Measurements from ENCODE around the gene RAI2.

RAI2 gene

DNA sequence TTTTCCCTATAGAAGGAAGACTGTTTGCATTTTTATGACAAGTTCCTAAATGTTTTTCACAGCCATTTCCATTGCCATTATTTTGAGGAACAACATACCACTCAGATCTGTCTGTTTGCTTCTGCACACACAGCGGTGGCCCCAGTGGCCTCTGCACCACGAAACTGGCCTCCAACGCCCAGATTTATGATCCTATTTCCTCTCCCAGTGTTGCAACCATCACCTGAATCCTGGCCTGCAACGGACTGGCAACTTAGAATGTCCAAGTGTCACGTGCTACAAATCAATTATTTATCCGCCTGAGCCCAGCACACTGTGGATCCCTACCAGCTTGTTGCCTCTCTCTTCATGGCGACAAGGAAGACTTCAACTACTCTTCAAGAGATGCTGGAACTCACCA is 9.2 kb downstream of the RAI2 start:
- Histone ChIP-seq H3K27me3 (replicated peaks; ENCODE audit: control insufficient read depth, insufficient read depth, low read length) (peaks cover 42% of the 10 kb centered on the region), H3K36me3 (ENCODE audit: control insufficient read depth, insufficient read depth, low read length, severe bottlenecking) (no peaks in the 10 kb centered on the region), H3K9me3 (ENCODE audit: control insufficient read depth, low read length) (no peaks in the 10 kb centered on the region), H3K9ac (ENCODE audit: low read length) (no peak overlapping the region), H3K4me1 (ENCODE audit: control insufficient read depth, insufficient read depth, low read length) (peaks cover 19% of the 10 kb centered on the region), H3K4me3 (ENCODE audit: low read length) (no peak overlapping the region)
- no peak for DNase-seq (ENCODE audit: low read depth)

DNA sequence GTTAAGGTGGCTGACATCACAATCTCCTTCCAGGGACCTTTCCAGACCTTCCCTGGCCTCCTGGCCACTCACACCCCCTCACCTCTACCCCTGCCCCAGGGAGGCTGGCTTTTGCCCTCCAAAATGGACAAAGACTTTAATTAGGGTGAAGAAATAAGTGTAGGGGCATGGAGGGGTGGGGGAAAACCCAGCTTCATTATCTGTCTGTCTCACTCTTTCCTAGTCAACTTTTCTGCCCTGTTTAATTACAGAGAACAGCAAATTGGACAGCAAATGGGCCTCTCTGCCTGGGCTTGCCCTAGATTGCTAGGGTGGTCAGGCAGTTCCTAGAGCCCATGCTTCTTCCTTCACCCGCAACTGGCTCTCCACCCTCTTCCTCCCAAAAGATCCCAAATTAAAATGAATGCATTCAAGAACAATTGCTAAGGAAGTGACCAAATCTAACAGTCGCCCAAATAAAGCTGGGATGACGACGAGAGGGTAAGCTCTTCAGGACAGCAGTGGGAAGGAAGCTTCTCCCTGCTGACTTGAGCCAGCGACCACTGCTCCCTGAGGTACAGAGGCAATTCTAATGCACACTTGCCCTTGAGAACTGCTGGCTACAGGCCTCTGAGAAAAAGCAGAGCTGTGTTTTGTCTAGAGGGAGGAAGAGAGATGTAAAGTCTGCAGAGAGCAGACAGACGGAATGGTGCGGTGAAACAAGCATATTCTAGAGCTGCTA is 12.4 kb downstream of the RAI2 start:
- no peaks in the 10 kb centered on the region for H3K9me3 ChIP-seq (ENCODE audit: control insufficient read depth, low read length)
- no peak for DNase-seq (ENCODE audit: low read depth)
- H3K9ac ChIP-seq (ENCODE audit: low read length), result no peak overlapping the region
- H3K36me3 ChIP-seq (ENCODE audit: control insufficient read depth, insufficient read depth, low read length, severe bottlenecking), result no peaks in the 10 kb centered on the region
- peaks cover 37% of the 10 kb centered on the region for H3K27me3 ChIP-seq (replicated peaks; ENCODE audit: control insufficient read depth, insufficient read depth, low read length)
- H3K4me3 ChIP-seq (ENCODE audit: low read length), result no peak overlapping the region
- H3K4me1 ChIP-seq (ENCODE audit: control insufficient read depth, insufficient read depth, low read length), result peaks cover 6% of the 10 kb centered on the region

DNA sequence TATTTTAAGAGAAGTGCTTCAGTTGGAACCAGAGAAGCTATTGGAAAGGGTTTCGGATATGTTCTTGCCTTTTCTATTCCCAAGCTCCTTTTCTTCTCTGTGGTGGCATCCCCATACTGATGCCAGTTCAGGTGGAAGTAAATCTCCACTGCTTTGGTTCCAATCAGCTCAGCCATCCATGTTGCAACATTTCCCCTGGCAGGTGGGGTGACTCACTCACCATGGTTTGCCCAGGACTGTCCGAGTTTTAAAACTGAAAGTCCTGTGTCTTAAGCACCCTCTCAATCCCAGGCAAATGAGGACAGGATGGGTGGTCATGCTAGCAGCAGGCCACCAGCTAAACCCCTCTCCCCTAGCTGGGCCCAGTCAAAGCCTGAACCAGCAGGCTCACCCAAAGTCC is 15.1 kb downstream of the RAI2 start:
- H3K4me1 ChIP-seq (ENCODE audit: control insufficient read depth, insufficient read depth, low read length), result peaks cover 13% of the 10 kb centered on the region
- no peak overlapping the region for H3K4me3 ChIP-seq (ENCODE audit: low read length)
- H3K36me3 ChIP-seq (ENCODE audit: control insufficient read depth, insufficient read depth, low read length, severe bottlenecking), result no peaks in the 10 kb centered on the region
- no peaks in the 10 kb centered on the region for H3K9me3 ChIP-seq (ENCODE audit: control insufficient read depth, low read length)
- H3K9ac ChIP-seq (ENCODE audit: low read length), result no peak overlapping the region
- no peak for DNase-seq (ENCODE audit: low read depth)
- H3K27me3 ChIP-seq (replicated peaks; ENCODE audit: control insufficient read depth, insufficient read depth, low read length), result peaks cover 33% of the 10 kb centered on the region

DNA sequence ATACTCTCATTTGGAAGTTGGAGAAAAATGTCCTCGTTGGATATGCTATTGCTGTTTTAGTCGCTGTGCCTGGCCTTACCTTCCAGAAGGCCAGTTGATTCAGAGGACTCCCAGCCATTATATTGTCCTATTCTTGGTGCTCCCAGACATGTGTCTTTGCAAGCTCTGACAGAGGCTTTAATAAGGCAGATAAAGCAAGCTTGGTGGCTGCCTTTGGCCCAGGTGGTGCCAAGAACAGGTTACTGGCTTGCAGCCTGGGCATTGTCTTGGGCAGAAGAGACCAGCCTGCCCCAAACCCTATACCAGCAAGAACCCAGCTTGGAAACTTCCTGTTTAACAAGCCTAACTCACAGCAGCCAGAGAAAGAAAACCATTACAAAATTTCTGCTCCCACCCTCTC is 16.9 kb downstream of the RAI2 start:
- no peak for DNase-seq (ENCODE audit: low read depth)
- H3K27me3 ChIP-seq (replicated peaks; ENCODE audit: control insufficient read depth, insufficient read depth, low read length), result peaks cover 18% of the 10 kb centered on the region

DNA sequence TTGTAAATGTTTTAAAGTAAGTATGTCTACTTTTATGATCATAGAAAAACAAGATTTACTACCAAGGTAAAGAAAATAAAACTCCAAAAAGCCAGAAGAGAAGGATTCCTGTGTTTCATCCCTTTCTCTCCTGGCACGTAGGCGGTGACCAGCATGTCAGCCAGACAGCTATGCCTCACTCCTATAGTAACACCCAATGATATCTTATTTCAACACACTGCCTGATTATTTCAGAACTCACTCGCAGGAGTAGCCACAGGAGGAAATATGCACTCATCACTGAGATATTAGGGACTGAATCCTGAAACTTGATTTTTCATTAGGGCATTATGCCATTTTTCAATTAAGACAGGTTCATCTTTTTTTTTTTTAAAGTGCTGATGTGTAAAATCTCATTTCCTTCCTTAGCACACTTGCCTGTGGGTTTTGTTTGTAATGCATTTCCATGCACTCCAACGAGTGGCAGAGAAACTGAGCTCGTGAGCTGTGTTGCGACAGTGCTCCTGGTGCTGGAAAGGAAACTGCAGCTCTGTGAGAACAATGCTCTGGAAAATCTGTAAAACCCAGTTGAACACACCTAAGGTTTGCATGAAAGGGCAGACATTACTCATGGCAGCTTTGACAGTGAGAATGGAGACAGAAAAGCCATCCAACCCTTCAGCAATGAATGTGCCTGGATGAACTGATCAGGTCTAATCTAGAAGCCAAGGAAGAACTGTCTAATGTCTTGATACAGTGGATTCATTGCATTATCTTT is 18.2 kb downstream of the RAI2 start:
- Histone ChIP-seq H3K4me1 (ENCODE audit: control insufficient read depth, insufficient read depth, low read length) (peaks cover 10% of the 10 kb centered on the region), H3K4me3 (ENCODE audit: low read length) (no peak overlapping the region), H3K9ac (ENCODE audit: low read length) (no peak overlapping the region), H3K36me3 (ENCODE audit: control insufficient read depth, insufficient read depth, low read length, severe bottlenecking) (no peaks in the 10 kb centered on the region), H3K9me3 (ENCODE audit: control insufficient read depth, low read length) (no peaks in the 10 kb centered on the region), H3K27me3 (replicated peaks; ENCODE audit: control insufficient read depth, insufficient read depth, low read length) (peaks cover 12% of the 10 kb centered on the region)
- DNase-seq (ENCODE audit: low read depth), result no peak

More for the DNA sequence above, 16.9 kb downstream of the RAI2 start:
- Histone ChIP-seq H3K36me3 (ENCODE audit: control insufficient read depth, insufficient read depth, low read length, severe bottlenecking) (no peaks in the 10 kb centered on the region), H3K9ac (ENCODE audit: low read length) (no peak overlapping the region), H3K4me3 (ENCODE audit: low read length) (no peak overlapping the region), H3K4me1 (ENCODE audit: control insufficient read depth, insufficient read depth, low read length) (peaks cover 10% of the 10 kb centered on the region), H3K9me3 (ENCODE audit: control insufficient read depth, low read length) (no peaks in the 10 kb centered on the region)

DNA sequence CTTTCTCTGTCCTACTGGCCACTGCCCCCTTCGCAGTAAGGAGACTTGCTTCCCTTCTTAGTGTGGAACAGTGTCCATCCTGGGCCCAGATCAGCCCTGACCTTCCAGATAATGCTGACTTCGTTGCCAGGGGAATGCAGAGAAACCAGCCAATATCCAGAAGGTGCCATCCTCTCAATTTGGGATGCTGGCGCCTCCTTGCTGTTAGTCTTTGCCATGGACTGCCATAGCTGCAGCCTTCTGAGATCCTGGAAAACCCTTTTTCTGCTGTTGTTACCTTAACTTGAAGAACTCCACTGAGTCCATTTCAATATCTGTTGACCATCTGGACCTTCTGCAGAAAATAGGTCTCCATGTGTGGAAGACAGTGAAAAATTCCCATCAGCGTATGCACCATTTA is 21.8 kb downstream of the RAI2 start:
- DNase-seq (ENCODE audit: low read depth), result no peak
- Histone ChIP-seq H3K4me3 (ENCODE audit: low read length) (no peak overlapping the region), H3K36me3 (ENCODE audit: control insufficient read depth, insufficient read depth, low read length, severe bottlenecking) (no peaks in the 10 kb centered on the region), H3K9me3 (ENCODE audit: control insufficient read depth, low read length) (no peaks in the 10 kb centered on the region), H3K4me1 (ENCODE audit: control insufficient read depth, insufficient read depth, low read length) (peaks cover 23% of the 10 kb centered on the region), H3K9ac (ENCODE audit: low read length) (no peak overlapping the region), H3K27me3 (replicated peaks; ENCODE audit: control insufficient read depth, insufficient read depth, low read length) (peaks cover 13% of the 10 kb centered on the region)

DNA sequence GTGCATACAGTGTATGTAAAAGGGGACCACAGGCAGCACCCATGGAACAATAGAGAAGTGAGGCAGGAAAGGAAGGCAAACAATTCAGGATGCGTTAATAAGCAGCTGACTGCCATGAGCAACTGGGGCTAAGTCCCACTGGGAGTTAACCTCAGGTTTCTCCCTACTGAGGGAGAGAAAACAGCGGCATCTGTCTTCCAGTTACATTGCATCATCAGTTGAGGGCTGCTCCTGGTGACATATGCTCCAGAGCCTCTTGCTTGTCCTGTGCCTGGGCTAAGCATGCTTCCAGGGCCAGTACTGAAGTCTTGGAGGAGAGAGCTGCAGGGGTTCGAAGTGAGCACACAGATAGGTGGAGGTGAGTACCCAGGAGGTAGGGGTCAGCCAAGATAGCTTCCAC is 24.3 kb downstream of the RAI2 start:
- Histone ChIP-seq H3K4me3 (ENCODE audit: low read length) (no peak overlapping the region), H3K9me3 (ENCODE audit: control insufficient read depth, low read length) (no peaks in the 10 kb centered on the region), H3K27me3 (replicated peaks; ENCODE audit: control insufficient read depth, insufficient read depth, low read length) (peaks cover 10% of the 10 kb centered on the region), H3K4me1 (ENCODE audit: control insufficient read depth, insufficient read depth, low read length) (peaks cover 19% of the 10 kb centered on the region), H3K9ac (ENCODE audit: low read length) (no peak overlapping the region), H3K36me3 (ENCODE audit: control insufficient read depth, insufficient read depth, low read length, severe bottlenecking) (no peaks in the 10 kb centered on the region)
- no peak for DNase-seq (ENCODE audit: low read depth)

DNA sequence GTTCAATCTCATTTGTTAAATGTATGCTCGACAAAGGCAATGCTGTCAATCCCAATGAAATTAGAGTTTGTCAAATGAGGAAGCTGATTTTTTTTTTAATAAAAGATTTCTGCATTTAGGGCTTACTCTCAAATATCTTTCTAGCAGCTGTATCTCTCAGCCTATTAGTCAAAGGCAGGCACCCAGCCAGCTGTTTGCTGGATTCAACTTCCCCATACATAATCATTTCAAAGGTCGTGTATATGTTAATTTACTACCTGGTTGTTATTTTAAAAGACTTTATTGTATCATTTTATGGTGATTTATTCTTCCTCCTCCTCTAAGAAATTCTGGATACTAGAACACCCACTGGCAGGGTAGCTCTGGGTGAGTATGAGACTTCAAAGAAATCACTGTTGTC is 27.1 kb downstream of the RAI2 start:
- Histone ChIP-seq H3K9me3 (ENCODE audit: control insufficient read depth, low read length) (no peaks in the 10 kb centered on the region), H3K27me3 (replicated peaks; ENCODE audit: control insufficient read depth, insufficient read depth, low read length) (peaks cover 10% of the 10 kb centered on the region), H3K9ac (ENCODE audit: low read length) (no peak overlapping the region), H3K4me3 (ENCODE audit: low read length) (no peak overlapping the region), H3K4me1 (ENCODE audit: control insufficient read depth, insufficient read depth, low read length) (peaks cover 46% of the 10 kb centered on the region), H3K36me3 (ENCODE audit: control insufficient read depth, insufficient read depth, low read length, severe bottlenecking) (no peaks in the 10 kb centered on the region)
- DNase-seq (ENCODE audit: low read depth), result no peak

DNA sequence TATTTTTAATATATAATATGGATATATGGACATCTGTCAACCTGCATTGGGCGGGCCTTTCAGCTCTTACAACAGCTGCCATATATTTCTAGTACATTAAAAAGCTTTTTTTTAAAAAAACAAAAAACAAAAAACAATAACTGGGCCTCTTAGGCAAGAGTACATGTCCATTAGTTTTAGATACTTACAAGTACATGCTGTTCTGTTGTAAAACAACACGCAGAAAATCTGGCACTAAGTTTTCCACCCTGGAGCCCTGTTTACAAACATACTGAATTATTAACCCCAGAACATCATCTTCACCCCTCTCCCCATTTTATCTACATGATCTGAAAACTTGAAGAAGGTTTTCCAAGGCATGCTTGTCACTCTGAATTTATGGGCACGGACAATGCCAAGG is 29.8 kb downstream of the RAI2 start:
- H3K27me3 ChIP-seq (replicated peaks; ENCODE audit: control insufficient read depth, insufficient read depth, low read length), result peaks cover 10% of the 10 kb centered on the region
- H3K4me1 ChIP-seq (ENCODE audit: control insufficient read depth, insufficient read depth, low read length), result peaks cover 57% of the 10 kb centered on the region
- no peak overlapping the region for H3K4me3 ChIP-seq (ENCODE audit: low read length)
- H3K36me3 ChIP-seq (ENCODE audit: control insufficient read depth, insufficient read depth, low read length, severe bottlenecking), result no peaks in the 10 kb centered on the region
- H3K9ac ChIP-seq (ENCODE audit: low read length), result peak overlapping the region; percentile 5
- peaks cover 8% of the 10 kb centered on the region for H3K9me3 ChIP-seq (ENCODE audit: control insufficient read depth, low read length)
- DNase-seq (ENCODE audit: low read depth), result no peak

DNA sequence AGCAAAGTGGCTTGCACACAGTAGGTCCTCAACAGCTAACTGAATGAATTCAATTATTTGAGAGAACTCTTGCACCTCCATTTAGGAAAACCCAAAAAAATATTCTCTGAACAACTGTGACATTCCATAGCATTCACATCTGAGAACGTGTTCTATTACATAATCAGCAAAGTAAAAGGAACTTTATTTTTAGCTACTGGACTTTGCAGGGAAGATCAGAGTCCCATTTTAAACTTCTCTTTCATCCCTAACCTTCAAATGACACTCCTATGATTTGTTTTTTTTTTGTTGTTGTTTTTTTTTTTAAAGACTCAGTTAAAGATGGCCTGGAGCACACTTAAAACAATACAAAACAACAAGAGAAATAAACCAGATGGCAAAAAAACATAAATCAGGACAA is 30.9 kb downstream of the RAI2 start:
- H3K4me1 ChIP-seq (ENCODE audit: control insufficient read depth, insufficient read depth, low read length), result peaks cover 54% of the 10 kb centered on the region
- no peak for DNase-seq (ENCODE audit: low read depth)
- H3K36me3 ChIP-seq (ENCODE audit: control insufficient read depth, insufficient read depth, low read length, severe bottlenecking), result no peaks in the 10 kb centered on the region
- H3K27me3 ChIP-seq (replicated peaks; ENCODE audit: control insufficient read depth, insufficient read depth, low read length), result peaks cover 10% of the 10 kb centered on the region
- H3K9ac ChIP-seq (ENCODE audit: low read length), result peak overlapping the region; percentile 30
- peak overlapping the region; percentile 18 for H3K4me3 ChIP-seq (ENCODE audit: low read length)
- H3K9me3 ChIP-seq (ENCODE audit: control insufficient read depth, low read length), result peaks cover 11% of the 10 kb centered on the region

DNA sequence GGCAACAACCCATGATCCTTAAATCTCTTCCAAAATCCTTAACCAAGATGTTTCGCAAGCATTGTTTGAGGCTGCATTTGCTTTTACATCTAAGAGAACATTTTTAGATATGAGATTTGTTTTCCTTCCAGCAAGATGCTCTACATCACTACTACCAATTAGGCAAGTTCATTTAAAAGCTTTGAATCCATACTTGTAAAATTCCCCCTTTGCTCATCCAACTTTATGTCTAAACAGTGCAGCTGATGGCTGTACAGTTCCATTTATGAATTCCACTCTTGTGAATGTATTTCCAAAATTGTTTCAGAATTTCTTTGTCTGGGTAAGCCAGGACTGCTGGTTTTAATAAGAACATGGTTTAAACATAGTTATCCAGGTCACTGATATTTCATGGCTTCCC is 31.5 kb downstream of the RAI2 start:
- H3K4me1 ChIP-seq (ENCODE audit: control insufficient read depth, insufficient read depth, low read length), result peaks cover 54% of the 10 kb centered on the region
- H3K4me3 ChIP-seq (ENCODE audit: low read length), result no peak overlapping the region
- peaks cover 11% of the 10 kb centered on the region for H3K9me3 ChIP-seq (ENCODE audit: control insufficient read depth, low read length)
- H3K27me3 ChIP-seq (replicated peaks; ENCODE audit: control insufficient read depth, insufficient read depth, low read length), result peaks cover 7% of the 10 kb centered on the region
- peak; percentile 4 for DNase-seq (ENCODE audit: low read depth)
- peak overlapping the region; percentile 30 for H3K9ac ChIP-seq (ENCODE audit: low read length)
- H3K36me3 ChIP-seq (ENCODE audit: control insufficient read depth, insufficient read depth, low read length, severe bottlenecking), result no peaks in the 10 kb centered on the region

Measured in adipocyte (in vitro differentiated cells).